GM12864 (cell line): Measurements from ENCODE around the gene PEX26.

Experiments used
- DNase-seq: peaks from one replicate; pipeline ENCODE4 v3.0.0-alpha.2; 2011; ENCODE audit warnings: low read depth
- H3K4me3 ChIP-seq: 2 replicates; pipeline ENCODE4 v1.5.1; 2011; ENCODE audit warnings: mild to moderate bottlenecking, low read depth, low read length, control low read depth
- TF ChIP-seq, protein P1 (sequence below): IDR thresholded peaks from 2 replicates; pipeline ENCODE4 v1.5.1; 2011; ENCODE audit warnings: low read depth, mild to moderate bottlenecking, moderate library complexity, low read length, control low read depth, inconsistent platforms; ENCODE audit errors: missing control alignments

The PEX26 gene

DNA sequence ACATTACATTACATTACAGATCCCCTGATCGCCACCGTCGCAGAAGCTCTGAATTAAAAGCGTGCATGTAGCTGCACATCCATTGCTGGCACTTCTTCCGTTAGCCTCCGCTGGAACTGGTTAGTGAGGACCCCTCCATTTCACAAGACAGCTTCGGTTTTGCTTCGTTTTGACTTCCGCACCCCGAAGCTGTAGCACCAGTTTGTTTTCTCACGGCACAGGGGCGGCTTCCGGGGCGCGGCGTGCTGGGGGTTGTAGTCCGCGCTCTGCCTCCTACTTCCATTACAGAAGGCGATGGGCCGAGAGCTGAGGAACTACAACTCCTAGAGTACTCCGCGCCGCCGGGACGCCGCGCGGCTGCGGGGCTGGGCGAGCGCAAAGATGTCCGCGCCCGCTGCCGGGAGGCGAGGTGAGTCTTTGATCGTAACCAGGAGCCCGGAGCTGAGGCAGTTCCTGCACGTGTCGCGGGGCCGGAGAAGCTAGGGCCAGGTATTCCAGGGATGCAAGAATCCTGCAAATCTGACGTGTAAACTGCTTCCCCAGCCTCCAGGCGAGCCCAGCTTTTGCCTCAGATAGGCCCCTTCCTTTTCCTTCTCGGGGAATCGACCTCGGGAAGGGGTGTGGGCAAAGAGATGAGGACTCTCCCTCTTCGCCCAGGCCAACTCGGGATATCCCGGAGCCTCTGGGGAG, at the start of gene PEX26:
Gene PEX26 (plus strand): TSS at position 352 of the 690 bp plus-strand sequence. CDS start 387 bp downstream, outside the sequence.
- H3K4me3 ChIP-seq: peak within 1 kb of the TSS; percentile 95
- DNase-seq: peak; percentile 92
- TF ChIP-seq, protein P1, sequence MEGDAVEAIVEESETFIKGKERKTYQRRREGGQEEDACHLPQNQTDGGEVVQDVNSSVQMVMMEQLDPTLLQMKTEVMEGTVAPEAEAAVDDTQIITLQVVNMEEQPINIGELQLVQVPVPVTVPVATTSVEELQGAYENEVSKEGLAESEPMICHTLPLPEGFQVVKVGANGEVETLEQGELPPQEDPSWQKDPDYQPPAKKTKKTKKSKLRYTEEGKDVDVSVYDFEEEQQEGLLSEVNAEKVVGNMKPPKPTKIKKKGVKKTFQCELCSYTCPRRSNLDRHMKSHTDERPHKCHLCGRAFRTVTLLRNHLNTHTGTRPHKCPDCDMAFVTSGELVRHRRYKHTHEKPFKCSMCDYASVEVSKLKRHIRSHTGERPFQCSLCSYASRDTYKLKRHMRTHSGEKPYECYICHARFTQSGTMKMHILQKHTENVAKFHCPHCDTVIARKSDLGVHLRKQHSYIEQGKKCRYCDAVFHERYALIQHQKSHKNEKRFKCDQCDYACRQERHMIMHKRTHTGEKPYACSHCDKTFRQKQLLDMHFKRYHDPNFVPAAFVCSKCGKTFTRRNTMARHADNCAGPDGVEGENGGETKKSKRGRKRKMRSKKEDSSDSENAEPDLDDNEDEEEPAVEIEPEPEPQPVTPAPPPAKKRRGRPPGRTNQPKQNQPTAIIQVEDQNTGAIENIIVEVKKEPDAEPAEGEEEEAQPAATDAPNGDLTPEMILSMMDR: no peak

DNA sequence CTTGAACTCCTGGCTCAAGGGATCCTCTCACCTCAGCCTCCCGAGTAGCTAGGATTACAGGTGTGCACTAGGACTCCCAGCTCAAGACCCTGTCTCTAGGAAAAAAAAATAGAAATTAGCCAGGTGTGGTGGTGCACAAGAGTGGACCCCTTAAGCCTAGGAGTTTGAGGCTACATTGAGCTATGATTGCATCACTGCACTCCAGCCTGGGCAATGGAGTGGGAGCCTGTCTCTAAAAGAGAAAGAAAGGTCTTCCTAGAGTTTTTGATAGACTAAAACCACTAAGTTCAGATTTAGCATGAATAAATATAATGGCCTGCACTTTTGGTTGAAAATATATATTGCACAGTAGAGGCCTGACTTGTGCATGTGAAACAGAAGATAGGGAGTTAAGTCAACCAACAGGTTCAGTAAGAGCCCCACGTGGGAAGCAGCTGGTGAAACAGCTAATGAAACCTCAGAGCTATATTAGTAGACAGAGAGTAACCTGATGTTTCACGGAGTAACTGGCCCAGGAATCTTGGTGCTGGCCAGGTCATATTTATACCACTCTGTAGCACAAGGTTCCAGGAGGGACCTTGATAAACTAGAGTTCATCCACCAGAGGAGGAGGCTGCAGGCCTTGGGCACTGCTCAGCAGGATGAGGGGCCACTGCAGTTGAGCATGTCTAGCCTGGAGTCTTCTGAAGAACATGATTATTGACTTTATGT, 48.8 kb upstream of the PEX26 start:
- no peak overlapping the region for H3K4me3 ChIP-seq
- peak; percentile 40 for DNase-seq
- TF ChIP-seq, protein P1: no peak

DNA sequence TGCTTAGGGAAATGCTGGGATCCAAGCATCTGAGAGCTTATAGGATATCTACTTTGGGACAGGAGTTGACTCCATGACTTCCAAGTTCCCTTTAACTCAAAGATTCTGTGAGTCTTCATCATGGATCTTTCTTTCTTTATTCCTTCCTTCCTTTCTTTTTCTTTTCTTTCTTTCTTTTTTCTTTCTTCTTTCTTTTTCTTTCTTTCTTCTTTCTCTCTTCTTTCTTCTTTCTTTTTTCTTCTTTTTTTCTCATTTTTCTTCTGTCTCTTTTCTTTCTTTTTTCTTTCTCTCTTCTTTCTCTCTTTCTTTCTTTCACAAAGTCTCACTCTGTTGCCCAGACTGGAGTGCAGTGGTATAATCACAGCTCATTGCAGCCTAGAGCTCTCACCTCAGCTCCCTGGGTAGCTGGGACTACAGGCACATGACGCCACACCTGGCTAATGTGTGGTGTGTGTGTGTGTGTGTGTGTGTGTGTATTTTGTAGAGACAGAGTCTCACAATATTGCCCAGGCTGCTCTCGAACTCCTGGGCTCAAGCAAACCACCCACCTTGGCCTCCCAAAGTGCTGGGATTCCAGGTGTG, 48.0 kb upstream of the PEX26 start:
- no peak overlapping the region for H3K4me3 ChIP-seq
- no peak for DNase-seq
- TF ChIP-seq, protein P1: no peak

DNA sequence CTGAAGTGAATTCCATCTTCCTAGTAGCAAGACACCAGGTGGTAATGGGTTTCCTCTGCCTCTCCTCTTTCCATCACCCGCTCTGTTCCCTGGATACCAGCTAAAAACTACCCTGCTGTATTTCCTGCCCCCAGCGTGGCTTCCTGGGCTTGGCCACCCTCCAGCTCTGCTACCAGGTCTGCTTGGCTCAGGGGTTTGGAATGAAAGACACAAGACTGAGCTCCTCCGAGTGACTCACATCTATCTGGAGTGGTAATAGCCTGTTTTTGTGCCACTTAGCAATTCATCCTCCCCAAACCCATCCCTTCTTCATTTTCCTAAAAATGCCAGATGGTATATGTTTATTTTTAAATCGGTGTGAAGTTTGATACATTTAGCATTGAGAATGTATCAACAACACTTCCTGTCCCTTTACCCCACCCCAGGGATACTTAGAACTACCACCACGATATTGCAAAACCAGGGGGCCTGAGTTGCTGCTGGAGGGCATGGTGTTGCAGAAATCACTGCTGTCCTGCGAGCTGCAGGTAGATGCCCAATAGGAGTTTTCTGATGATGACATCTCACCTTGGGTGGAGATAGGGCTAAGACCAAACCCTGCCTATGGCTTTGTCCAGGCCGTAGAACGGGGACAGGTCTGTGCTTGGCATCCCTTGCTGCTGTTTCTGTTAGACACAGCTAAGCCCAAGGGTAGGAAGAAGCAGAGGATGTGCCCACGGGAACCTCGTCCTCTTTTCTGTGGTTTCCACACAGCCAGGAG, 45.9 kb upstream of the PEX26 start:
- no peak for DNase-seq
- H3K4me3 ChIP-seq: no peak overlapping the region
- TF ChIP-seq, protein P1: no peak

DNA sequence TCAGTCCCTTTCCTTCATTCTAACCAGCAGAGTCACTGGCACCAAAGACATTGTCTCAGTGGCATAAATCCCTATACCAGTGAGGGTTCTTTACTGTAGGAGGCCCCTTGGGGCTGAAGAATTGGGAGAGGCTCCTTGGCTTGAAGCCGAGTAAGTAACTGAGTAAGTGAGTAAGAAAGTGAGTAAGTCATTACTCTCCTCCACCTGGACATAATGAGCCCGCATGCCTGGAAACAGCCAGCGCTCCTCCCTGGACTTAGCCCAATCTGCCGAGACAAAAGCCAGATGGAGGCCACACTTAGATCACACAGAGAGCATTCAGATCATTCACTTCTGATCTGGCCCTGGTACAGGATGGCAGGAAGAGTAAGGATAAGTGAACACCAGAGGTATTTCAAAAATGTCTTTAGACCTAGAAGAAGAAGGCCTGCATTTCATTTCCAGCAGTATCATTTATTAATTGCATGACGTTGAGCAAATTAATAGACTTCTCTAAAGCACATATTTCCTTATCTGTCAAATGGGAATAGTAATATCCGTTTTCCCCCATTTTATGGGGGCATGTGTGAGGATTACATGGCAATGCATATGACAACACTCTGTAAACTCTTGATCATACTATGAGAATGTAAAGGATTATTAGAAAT, 45.2 kb upstream of the PEX26 start:
- no peak for DNase-seq
- H3K4me3 ChIP-seq: no peak overlapping the region
- TF ChIP-seq, protein P1: no peak

DNA sequence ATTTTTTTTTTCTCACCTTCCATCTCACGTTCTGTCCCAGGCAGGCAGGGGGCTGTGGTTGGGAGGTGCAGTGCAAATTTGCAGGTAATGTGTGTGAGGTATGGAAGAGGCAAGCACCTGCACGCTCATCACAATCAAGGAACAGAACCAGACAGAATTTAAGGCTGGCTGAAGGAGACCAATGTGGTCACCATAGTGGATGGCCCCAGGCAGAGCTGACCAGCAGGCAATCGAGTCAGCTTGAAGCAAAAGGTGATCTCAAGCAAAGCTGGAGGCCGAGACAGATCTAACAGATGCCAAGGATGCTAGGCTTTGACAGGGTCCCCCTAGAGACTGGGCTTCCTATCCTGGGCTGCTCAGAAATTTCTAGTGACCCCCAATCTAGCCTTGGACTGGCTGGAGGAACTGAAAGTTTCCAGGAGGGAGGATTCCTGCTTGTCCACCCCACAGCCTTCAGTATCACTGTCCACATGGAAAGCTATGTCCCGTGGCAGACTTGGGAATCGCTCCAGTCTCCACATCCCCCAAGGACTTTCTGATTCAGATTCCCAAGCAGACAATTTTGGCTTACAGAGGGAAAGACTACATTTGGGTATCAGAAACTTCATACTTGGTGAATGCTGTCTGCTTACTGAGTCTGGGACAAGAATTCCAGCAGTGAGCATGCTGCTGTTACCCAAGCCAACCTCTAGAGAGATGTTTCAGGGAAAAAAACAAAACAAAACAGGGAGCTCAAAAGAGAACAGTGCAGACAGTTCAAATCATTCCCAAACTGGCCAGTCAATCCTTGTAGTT, 44.4 kb upstream of the PEX26 start:
- TF ChIP-seq, protein P1: no peak
- H3K4me3 ChIP-seq: no peak overlapping the region
- no peak for DNase-seq
